ENCODE data around the gene LRRC28. TPM values are rescaled to one million over a fixed set of nuclear protein-coding genes. Genes with fewer than 3 reads are reported as not detected.

Gene LRRC28
- total and polyA plus RNA-seq, 4 donors, result 14.5 to 27.5 (median 19.7) TPM

- DNase-seq (peak in 1 of 2 donors; percentile 60), ATAC-seq (ENCODE audit: low FRiP score) (no peak)
- Histone ChIP-seq H3K4me1 (ENCODE audit: control insufficient read depth in 1 of 2, insufficient read depth in 2 of 2, low read length in 2 of 2) (no peaks in the 10 kb centered on the region), H3K27me3 (ENCODE audit: control insufficient read depth in 1 of 2, insufficient read depth in 2 of 2, low read length in 1 of 2) (no peaks in the 10 kb centered on the region), H3K36me3 (ENCODE audit: control insufficient read depth in 1 of 2, insufficient read depth in 2 of 2, low read length in 1 of 2) (no peaks in the 10 kb centered on the region), H3K9me3 (ENCODE audit: control insufficient read depth, low read length) (no peaks in the 10 kb centered on the region), H3K4me3 (ENCODE audit: low read length in 2 of 2) (no peak overlapping the region), H3K27ac (ENCODE audit: low read depth in 1 of 2, low read length in 2 of 2) (no peak overlapping the region)
- 91 to 96% methylated on average over 8 of the region's 8 CpGs for WGBS, 2 donors
- intact Hi-C loops (cut with DNase I), result no loop called here
Observed at GRCh38 chr15:99412626-99413025, 161.3 kb downstream of the LRRC28 start.

DNA sequence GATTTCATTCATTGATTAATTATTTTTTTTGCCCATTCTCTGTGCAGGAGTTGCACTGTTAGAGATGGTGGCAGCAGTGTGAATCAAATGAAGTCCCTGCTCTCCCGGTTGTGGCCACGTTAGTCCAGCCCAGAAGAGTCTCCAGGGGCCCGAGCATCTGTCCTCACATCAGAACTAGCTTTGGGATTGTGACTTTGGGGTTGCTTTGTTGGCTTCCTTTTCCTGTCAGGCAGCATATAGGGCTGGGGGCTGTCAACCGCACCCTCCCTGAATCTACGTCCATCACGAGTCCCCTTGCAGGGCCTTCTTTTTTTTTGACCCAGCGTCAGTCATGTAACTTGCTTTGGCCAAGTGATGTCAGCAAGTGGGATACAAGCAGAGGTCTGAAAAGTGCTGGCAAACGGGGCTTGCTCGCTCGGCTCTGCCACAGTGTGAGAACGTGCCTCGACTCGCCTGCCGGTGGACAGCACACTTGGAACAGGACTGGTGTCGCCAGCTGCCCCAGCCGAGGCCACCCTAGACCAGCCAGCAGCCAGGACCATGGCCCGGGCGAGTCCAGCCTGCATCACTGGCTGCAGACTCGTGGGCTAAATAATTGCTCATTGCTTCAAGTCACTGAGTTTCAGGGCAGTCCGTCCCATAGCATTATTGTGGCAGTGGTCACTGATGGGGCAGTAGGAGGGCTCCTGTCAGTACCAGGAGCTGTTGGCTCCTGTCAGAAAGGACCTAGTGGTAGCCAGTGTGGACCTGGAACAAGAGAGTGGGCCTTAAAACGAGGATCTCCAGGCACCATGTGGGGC is 162.9 kb downstream of the LRRC28 start:
- intact Hi-C loops (cut with DNase I), result no loop called here

GRCh38 chr15:99414755-99415731 is 163.8 kb downstream of the LRRC28 start:
- DNase-seq, result peak in 1 of 2 donors; percentile 49
- intact Hi-C loops (cut with DNase I), result no loop called here
- 93% methylated on average over 24 to 25 of the region's 25 CpGs for WGBS, 2 donors
- Histone ChIP-seq H3K36me3 (ENCODE audit: control insufficient read depth in 1 of 2, insufficient read depth in 2 of 2, low read length in 1 of 2) (no peaks in the 10 kb centered on the region), H3K4me1 (ENCODE audit: control insufficient read depth in 1 of 2, insufficient read depth in 2 of 2, low read length in 2 of 2) (no peaks in the 10 kb centered on the region), H3K9me3 (ENCODE audit: control insufficient read depth, low read length) (no peaks in the 10 kb centered on the region), H3K4me3 (ENCODE audit: low read length in 2 of 2) (no peak overlapping the region), H3K27me3 (ENCODE audit: control insufficient read depth in 1 of 2, insufficient read depth in 2 of 2, low read length in 1 of 2) (no peaks in the 10 kb centered on the region), H3K27ac (ENCODE audit: low read depth in 1 of 2, low read length in 2 of 2) (no peak overlapping the region)
- ATAC-seq (ENCODE audit: low FRiP score), result no peak

More for the DNA sequence above, 162.9 kb downstream of the LRRC28 start:
- Histone ChIP-seq H3K27me3 (ENCODE audit: control insufficient read depth in 1 of 2, insufficient read depth in 2 of 2, low read length in 1 of 2) (no peaks in the 10 kb centered on the region), H3K36me3 (ENCODE audit: control insufficient read depth in 1 of 2, insufficient read depth in 2 of 2, low read length in 1 of 2) (no peaks in the 10 kb centered on the region), H3K9me3 (ENCODE audit: control insufficient read depth, low read length) (no peaks in the 10 kb centered on the region), H3K4me3 (ENCODE audit: low read length in 2 of 2) (no peak overlapping the region), H3K27ac (ENCODE audit: low read depth in 1 of 2, low read length in 2 of 2) (no peak overlapping the region), H3K4me1 (ENCODE audit: control insufficient read depth in 1 of 2, insufficient read depth in 2 of 2, low read length in 2 of 2) (no peaks in the 10 kb centered on the region)
- peak in 1 of 2 donors; percentile 68 for DNase-seq
- no peak for ATAC-seq (ENCODE audit: low FRiP score)
- 91% methylated on average over 21 of the region's 21 CpGs for WGBS, 2 donors

DNA sequence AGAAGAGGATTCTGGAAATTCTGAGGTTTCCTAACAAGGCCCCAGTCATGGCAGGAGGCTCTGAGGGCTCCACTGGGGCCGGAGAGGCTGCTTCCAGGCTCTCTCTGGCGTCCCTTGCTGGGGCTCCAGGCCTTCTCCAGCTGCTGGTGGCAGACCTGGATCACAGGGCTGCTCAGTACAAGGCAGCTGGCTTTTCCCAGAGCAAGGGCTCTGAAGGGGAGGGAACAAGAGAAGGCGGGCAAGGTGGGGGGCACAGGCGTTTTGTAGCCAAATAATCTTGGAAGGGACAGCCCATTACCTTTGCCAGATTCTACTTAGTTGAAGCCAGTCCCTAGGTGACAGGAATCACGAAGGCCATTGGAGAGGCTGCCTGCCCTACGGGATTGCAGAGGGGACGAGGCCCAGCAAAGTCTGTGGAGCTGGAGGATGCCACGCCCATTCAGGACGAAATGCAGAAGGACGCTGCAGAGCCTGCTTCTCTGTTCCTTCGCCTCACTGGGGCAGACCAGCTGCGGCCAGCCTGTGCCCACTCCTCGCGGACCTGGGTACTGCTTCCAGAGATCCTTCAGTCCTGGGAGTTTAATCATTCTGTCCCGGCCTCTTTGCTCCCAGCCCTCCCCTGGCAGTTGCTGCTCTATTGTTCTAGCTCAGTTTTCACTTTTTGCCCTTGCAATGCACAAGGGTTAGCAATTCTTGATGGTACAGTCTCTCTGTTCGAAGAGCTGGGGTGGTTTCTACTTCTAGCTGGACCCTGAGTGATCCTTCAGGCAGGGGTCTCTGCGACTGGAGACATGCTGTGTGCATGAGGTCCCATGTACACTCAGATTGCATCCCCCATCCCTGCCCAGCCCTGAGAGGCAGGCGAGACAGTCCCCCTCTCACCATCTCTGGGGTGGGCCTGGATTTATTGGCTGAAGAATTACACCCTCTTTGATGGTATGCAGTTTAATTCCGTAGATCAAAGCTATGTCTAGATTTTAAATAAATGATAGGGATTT is 165.2 kb downstream of the LRRC28 start:
- 81 to 87% methylated on average over 19 of the region's 19 CpGs for WGBS, 2 donors

GRCh38 chr15:99421172-99421656 is 169.9 kb downstream of the LRRC28 start:
- Histone ChIP-seq H3K36me3 (ENCODE audit: control insufficient read depth in 1 of 2, insufficient read depth in 2 of 2, low read length in 1 of 2) (no peaks in the 10 kb centered on the region), H3K4me3 (ENCODE audit: low read length in 2 of 2) (no peak overlapping the region), H3K27ac (ENCODE audit: low read depth in 1 of 2, low read length in 2 of 2) (no peak overlapping the region), H3K27me3 (ENCODE audit: control insufficient read depth in 1 of 2, insufficient read depth in 2 of 2, low read length in 1 of 2) (no peaks in the 10 kb centered on the region), H3K9me3 (ENCODE audit: control insufficient read depth, low read length) (no peaks in the 10 kb centered on the region), H3K4me1 (ENCODE audit: control insufficient read depth in 1 of 2, insufficient read depth in 2 of 2, low read length in 2 of 2) (no peaks in the 10 kb centered on the region)
- ATAC-seq (ENCODE audit: low FRiP score) (no peak), DNase-seq (peak in 1 of 2 donors; percentile 72)
- intact Hi-C loops (cut with DNase I), result no loop called here
- WGBS, 2 donors, result 56 to 58% methylated on average over 6 of the region's 6 CpGs

More for the DNA sequence above, 165.2 kb downstream of the LRRC28 start:
- H3K36me3 ChIP-seq (ENCODE audit: control insufficient read depth in 1 of 2, insufficient read depth in 2 of 2, low read length in 1 of 2), result no peaks in the 10 kb centered on the region
- no peak overlapping the region for H3K27ac ChIP-seq (ENCODE audit: low read depth in 1 of 2, low read length in 2 of 2)
- intact Hi-C loops (cut with DNase I), result no loop called here
- no peak overlapping the region for H3K4me3 ChIP-seq (ENCODE audit: low read length in 2 of 2)
- H3K27me3 ChIP-seq (ENCODE audit: control insufficient read depth in 1 of 2, insufficient read depth in 2 of 2, low read length in 1 of 2), result no peaks in the 10 kb centered on the region
- ATAC-seq (ENCODE audit: low FRiP score) (no peak), DNase-seq (peak in 1 of 2 donors; percentile 72)
- no peaks in the 10 kb centered on the region for H3K9me3 ChIP-seq (ENCODE audit: control insufficient read depth, low read length)
- H3K4me1 ChIP-seq (ENCODE audit: control insufficient read depth in 1 of 2, insufficient read depth in 2 of 2, low read length in 2 of 2), result no peaks in the 10 kb centered on the region

DNA sequence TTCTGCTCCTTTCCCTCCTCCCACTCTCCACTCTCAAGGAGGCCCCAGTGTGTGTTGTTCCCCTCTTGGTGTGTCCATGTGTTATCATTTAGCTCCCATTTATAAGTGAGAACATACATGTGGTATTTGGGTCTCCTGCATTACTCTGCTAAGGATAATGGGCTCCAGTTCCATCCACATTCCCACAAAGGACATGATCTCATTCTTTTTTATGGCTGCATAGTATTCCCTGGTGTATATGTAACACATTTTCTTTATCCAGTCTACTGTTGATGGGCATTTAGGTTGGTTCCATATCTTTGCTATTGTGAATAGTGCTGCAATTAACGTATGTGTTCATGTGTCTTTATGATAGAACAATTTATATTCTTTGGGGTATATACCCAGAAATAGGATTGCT is 170.5 kb downstream of the LRRC28 start:
- ATAC-seq (ENCODE audit: low FRiP score), result no peak
- Histone ChIP-seq H3K4me3 (ENCODE audit: low read length in 2 of 2) (no peak overlapping the region), H3K27me3 (ENCODE audit: control insufficient read depth in 1 of 2, insufficient read depth in 2 of 2, low read length in 1 of 2) (no peaks in the 10 kb centered on the region), H3K27ac (ENCODE audit: low read depth in 1 of 2, low read length in 2 of 2) (no peak overlapping the region), H3K36me3 (ENCODE audit: control insufficient read depth in 1 of 2, insufficient read depth in 2 of 2, low read length in 1 of 2) (no peaks in the 10 kb centered on the region), H3K4me1 (ENCODE audit: control insufficient read depth in 1 of 2, insufficient read depth in 2 of 2, low read length in 2 of 2) (no peaks in the 10 kb centered on the region), H3K9me3 (ENCODE audit: control insufficient read depth, low read length) (no peaks in the 10 kb centered on the region)
- intact Hi-C loops (cut with DNase I), result no loop called here
- WGBS, 2 donors, result 96 to 97% methylated on average over 1 of the region's 1 CpG
- DNase-seq, result no peak

DNA sequence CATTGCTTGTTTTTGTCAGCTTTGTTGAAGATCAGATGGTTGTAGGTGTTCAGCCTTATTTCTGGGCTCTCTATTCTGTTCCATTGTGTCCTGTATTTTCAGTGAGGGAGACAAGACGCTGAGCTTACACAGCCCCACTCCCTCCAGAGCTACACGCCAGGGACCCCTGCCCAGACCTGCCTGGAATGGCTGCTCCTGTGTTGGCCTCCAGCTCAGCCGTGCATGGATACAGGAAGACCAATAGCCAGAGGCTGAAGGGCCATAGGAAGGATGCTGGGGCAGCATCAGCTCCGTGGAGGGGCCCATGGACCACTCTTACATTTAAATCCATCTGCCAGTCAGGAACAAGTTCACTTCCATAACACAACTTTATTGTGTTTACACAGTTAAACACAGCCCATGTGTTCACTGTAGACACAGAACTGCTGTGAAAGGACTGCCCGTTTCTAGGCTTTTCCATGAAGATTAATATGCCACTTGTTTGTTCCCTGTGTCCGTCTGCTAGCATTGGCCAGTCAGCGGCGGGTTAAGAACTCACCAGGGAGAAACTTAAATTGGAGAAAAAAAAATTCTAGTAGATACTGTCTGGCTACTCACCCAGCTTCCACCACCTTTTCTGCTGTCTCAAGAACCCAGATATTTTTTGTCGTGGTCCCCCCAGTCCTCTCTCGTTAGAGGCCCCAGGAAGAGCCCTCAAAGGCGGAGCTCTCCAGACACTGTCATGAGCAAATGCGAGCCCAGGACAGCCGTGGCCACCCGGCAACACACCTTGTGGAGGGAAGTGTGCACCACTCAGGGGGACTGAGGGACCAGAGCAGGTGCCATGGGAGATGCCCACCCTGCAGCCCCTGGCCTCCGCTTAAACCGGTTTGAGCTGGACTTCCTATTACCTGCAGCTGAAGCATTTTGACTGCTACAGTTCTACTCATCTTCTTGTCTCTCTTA is 172.2 kb downstream of the LRRC28 start:
- 91 to 93% methylated on average over 16 of the region's 16 CpGs for WGBS, 2 donors
- no peaks in the 10 kb centered on the region for H3K27me3 ChIP-seq (ENCODE audit: control insufficient read depth in 1 of 2, insufficient read depth in 2 of 2, low read length in 1 of 2)
- no peaks in the 10 kb centered on the region for H3K9me3 ChIP-seq (ENCODE audit: control insufficient read depth, low read length)
- H3K4me3 ChIP-seq (ENCODE audit: low read length in 2 of 2), result no peak overlapping the region
- peak; percentile 52 to 68 for DNase-seq
- H3K27ac ChIP-seq (ENCODE audit: low read depth in 1 of 2, low read length in 2 of 2), result no peak overlapping the region
- H3K4me1 ChIP-seq (ENCODE audit: control insufficient read depth in 1 of 2, insufficient read depth in 2 of 2, low read length in 2 of 2), result no peaks in the 10 kb centered on the region
- no peaks in the 10 kb centered on the region for H3K36me3 ChIP-seq (ENCODE audit: control insufficient read depth in 1 of 2, insufficient read depth in 2 of 2, low read length in 1 of 2)
- no peak for ATAC-seq (ENCODE audit: low FRiP score)
- intact Hi-C loops (cut with DNase I), result no loop called here

All from aorta (tissue), 5 donors.